HFFc6 (cell line): ENCODE results near the gene VPS52. TPM values are rescaled to one million over a fixed set of nuclear protein-coding genes. Genes with fewer than 3 reads are reported as not detected.

ENCODE experiments used
- DNase-seq: peaks from one replicate; pipeline ENCODE4 v3.0.0-alpha.2; 2018
- H3K27ac Mint-ChIP-seq: 2 replicates; pipeline ENCODE4 v1.8.0; 2020; ENCODE audit warnings: mild to moderate bottlenecking, mixed read lengths
- H3K27me3 Mint-ChIP-seq: 2 replicates; pipeline ENCODE4 v1.8.0; 2021; ENCODE audit warnings: mild to moderate bottlenecking, moderate library complexity, mixed read lengths; ENCODE audit not compliant: insufficient read depth
- H3K36me3 Mint-ChIP-seq: 2 replicates; pipeline ENCODE4 v1.8.0; 2021; ENCODE audit warnings: low read depth, mixed read lengths
- H3K4me1 Mint-ChIP-seq: 2 replicates; pipeline ENCODE4 v1.8.0; 2020; ENCODE audit warnings: low read depth, mixed read lengths
- H3K4me3 Mint-ChIP-seq: 2 replicates; pipeline ENCODE4 v1.8.0; 2020; ENCODE audit warnings: mild to moderate bottlenecking, moderate library complexity, mixed read lengths
- H3K9me3 Mint-ChIP-seq: 2 replicates; pipeline ENCODE4 v1.8.0; 2020; ENCODE audit warnings: mild to moderate bottlenecking, mixed read lengths
- total RNA-seq, 6 experiments: library from RNA; stranded (reverse); fragmentation: NEBNext Ultra II Directional; extraction: Animal tissue kit (Norgen Biotek cat#: 25700); gene quantifications; 2 replicates in 1 of 6; 3 replicates in 5 of 6; pipeline ENCODE4 v1.2.3, GENCODE V29; 2021
- TF ChIP-seq, protein P1 (sequence below): fragments of 200-600 bp; sonication (generic); IDR thresholded peaks from 2 replicates; pipeline ENCODE4 v1.5.0; 2021; ENCODE audit warnings: antibody characterized with exemption, mild to moderate bottlenecking

VPS52 gene
- total RNA-seq, 6 experiments from 2014 or later = 35.7 to 51.4 (median 44.4) TPM

DNA sequence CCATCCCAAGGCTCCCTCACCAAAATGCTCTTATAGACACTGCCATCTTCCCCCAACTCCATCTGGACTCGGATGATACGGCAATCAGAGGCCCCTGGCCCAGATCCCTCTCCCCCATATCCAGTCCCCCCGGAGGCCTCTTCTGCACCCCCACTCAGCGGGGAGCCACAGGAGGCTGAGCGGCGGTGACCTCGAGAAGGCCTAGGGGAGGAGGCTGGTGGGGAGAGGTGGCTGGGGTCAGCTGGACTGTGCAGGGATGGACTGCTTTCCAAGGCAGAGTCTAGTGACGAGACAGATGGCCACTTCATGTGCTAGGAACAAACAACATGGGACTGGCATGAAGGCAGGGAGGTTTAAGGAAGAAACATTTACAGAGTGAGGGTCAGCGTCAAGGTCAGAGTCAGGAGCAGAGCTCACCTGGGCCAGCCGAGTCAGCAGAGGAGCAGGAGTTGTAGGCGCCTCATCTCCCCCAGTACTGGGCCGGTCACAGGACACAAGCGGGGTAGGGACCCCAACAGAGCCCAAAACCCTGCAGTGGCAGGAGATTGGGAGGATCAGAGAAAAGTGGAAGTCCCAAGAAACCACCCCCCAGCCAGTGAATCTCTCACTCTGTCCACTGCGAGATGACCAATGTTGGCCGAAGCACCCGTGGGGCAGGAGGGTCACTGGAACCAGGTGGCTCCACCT lies 21.5 kb upstream of the VPS52 start:
- no peak for DNase-seq
- peaks cover 3% of the 10 kb centered on the region for H3K27me3 Mint-ChIP-seq
- peaks cover 32% of the 10 kb centered on the region for H3K36me3 Mint-ChIP-seq
- peaks cover 3% of the 10 kb centered on the region for H3K9me3 Mint-ChIP-seq
- peaks cover 40% of the 10 kb centered on the region for H3K4me1 Mint-ChIP-seq
- H3K27ac Mint-ChIP-seq = peak overlapping the region; percentile 40
- H3K4me3 Mint-ChIP-seq = no peak overlapping the region
- TF ChIP-seq, protein P1, sequence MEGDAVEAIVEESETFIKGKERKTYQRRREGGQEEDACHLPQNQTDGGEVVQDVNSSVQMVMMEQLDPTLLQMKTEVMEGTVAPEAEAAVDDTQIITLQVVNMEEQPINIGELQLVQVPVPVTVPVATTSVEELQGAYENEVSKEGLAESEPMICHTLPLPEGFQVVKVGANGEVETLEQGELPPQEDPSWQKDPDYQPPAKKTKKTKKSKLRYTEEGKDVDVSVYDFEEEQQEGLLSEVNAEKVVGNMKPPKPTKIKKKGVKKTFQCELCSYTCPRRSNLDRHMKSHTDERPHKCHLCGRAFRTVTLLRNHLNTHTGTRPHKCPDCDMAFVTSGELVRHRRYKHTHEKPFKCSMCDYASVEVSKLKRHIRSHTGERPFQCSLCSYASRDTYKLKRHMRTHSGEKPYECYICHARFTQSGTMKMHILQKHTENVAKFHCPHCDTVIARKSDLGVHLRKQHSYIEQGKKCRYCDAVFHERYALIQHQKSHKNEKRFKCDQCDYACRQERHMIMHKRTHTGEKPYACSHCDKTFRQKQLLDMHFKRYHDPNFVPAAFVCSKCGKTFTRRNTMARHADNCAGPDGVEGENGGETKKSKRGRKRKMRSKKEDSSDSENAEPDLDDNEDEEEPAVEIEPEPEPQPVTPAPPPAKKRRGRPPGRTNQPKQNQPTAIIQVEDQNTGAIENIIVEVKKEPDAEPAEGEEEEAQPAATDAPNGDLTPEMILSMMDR = no peak

DNA sequence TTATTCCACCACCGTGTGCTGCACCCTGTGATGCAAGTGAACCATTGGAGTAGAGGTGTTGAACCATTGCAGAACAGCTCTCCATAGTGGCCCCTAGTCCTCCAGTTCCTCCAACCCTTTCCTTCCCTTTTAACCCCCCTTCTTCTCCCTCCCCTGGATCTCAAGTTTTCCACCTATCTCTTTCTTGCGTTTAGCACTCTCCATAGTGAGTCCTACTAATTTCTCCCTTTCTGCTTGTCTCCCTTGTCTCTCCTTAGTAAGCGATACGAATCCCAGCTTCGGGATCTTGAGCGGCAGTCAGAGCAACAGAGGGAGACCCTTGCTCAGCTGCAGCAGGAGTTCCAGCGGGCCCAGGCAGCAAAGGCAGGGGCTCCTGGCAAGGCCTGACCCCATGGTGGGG lies 18.8 kb upstream of the VPS52 start:
- Mint-ChIP-seq H3K27me3 (no peaks in the 10 kb centered on the region; the same call in 1 of the 2 replicates), H3K27ac (peak overlapping the region; percentile 82; the same call in 1 of the 2 replicates), H3K9me3 (no peaks in the 10 kb centered on the region), H3K36me3 (peaks cover 46% of the 10 kb centered on the region), H3K4me3 (peak overlapping the region; percentile 94), H3K4me1 (peaks cover 42% of the 10 kb centered on the region)
- TF ChIP-seq, protein P1 = no peak
- DNase-seq = no peak

DNA sequence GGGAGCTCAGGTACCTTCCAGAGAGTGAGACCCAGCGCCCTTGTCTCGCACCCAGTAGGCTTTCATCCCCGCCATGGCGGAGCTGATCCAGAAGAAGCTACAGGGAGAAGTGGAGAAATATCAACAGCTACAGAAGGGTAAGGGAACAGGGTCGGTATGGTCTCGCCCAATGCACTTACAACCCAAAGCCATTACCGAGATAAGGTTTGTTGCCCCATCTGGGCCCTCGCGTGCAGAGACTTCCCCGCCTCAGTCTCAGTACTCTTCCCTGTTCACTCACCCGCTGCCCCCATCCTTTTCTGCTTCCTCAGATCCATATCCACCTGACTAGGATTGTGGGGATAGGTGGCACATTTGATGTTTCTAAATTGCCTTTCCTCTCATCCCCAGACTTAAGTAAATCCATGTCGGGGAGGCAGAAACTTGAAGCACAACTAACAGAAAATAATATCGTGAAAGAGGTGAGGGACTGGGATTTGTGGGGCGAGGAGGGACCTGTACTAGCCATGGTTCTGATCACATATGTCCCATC lies 18.2 kb upstream of the VPS52 start:
- no peak for DNase-seq
- Mint-ChIP-seq H3K9me3 (no peaks in the 10 kb centered on the region), H3K36me3 (peaks cover 46% of the 10 kb centered on the region), H3K4me1 (peaks cover 42% of the 10 kb centered on the region), H3K27me3 (no peaks in the 10 kb centered on the region; the same call in 1 of the 2 replicates), H3K27ac (peak overlapping the region; percentile 82), H3K4me3 (peak overlapping the region; percentile 94)
- TF ChIP-seq, protein P1 = no peak

DNA sequence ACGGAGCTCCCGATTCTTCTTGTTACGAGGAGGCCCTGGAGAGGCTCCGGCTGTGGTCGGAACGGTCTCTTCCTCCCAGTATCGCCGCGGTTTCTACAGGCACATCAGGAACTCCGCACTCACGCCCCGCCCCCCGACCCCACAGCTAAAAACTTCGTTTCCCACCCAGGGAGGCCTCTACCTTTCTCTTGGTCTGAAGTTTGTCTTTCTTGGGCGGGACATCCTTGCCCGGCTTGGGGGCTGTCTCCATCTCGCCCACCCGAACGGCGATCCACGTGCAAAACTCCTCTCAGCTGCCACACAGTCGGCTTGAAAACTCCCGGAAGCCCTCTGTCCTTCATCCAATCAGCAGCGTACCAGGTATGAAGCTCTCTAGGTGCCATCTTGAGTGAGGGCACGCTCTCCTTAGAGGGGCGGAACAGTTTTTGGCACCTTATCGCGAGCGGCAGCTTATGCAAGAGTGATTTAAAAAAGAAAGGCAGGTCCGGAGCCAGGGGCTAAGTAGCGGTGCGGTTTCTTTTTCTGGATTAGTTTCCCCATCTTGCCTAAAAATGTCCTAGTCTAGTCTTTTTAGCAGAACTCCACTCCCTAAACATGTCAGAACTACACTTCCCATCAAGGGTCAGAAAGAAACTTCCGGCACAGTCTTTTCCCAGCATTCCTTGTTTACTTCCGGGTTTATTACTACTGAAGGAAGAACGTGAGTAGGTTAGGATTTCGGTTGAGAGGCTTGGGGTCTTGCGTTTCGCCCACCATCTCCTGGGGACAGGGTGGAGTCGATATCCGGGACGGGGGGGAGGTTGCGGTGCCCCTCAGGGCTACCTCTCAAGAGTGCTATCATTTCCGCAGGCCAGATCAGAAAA lies 17.5 kb upstream of the VPS52 start, which contains the start of the genes PFDN6 and WDR46:
Gene PFDN6 (plus strand): TSS at position 681 of the 863 bp plus-strand sequence. CDS start 256 bp downstream, outside the sequence.
Gene WDR46 (minus strand): TSS at position 319 of the 863 bp plus-strand sequence. CDS start 69 bp downstream, at position 250.
- DNase-seq = peak; percentile 85
- TF ChIP-seq, protein P1 = no peak
- peaks cover 42% of the 10 kb centered on the region for H3K4me1 Mint-ChIP-seq
- peak within 1 kb of the TSS; percentile 82 for H3K27ac Mint-ChIP-seq
- H3K27me3 Mint-ChIP-seq = no peaks in the 10 kb centered on the region; the same call in 1 of the 2 replicates
- no peaks in the 10 kb centered on the region for H3K9me3 Mint-ChIP-seq
- peak within 1 kb of the TSS; percentile 94 for H3K4me3 Mint-ChIP-seq
- H3K36me3 Mint-ChIP-seq = peaks cover 46% of the 10 kb centered on the region

DNA sequence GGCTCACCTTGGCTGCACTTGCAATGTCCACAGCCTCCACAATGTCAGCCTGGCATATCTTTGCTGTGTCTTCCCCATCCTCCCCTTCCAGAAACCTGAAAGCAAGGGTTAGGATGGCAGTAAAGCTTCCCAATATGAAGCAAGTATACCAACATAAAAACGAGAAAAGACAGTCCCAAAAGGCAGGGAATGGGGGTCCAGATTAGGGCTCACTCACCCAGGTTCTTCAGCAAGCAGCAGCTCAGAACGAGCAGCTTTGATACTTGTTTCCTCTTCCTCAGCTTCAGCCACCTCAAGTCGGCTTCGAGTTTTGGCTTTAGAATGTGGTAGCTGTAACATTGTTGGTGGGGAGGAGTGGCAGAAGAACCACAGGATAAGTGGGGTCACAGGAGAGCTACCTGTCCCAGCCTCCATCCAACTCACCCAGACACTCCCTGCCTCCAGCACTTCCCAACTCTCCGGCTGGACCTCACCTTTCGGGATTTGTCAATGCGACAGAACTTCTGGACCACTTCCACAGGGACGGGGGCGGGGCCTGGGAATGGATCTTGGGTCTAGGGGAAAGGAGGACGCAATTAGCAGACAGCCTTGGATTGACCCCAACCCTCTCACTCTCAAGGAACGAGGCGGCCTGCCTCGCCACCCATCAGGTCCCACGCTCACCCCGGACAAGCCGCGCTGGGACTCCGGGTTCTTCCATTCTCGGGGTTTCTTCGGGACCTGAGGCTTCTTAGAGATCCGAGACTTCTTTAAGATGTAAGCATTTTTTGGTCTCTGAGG lies 16.7 kb upstream of the VPS52 start:
- no peak for DNase-seq
- Mint-ChIP-seq H3K36me3 (peaks cover 46% of the 10 kb centered on the region), H3K27me3 (peaks cover 1% of the 10 kb centered on the region), H3K4me1 (peaks cover 42% of the 10 kb centered on the region), H3K9me3 (no peaks in the 10 kb centered on the region), H3K27ac (peak overlapping the region; percentile 82), H3K4me3 (peak overlapping the region; percentile 94)
- TF ChIP-seq, protein P1 = no peak
